GM18861 (cell line): ENCODE results near the gene TERT.

Source experiments
- ATAC-seq: cut with Tn5 transposase; IDR thresholded peaks from one replicate; pipeline ENCODE4 v1.9.1; 2021; ENCODE audit not compliant: unreplicated experiment

TERT gene

GRCh38 chr5:1319436-1320256 is 24.8 kb upstream of the TERT start:
- ATAC-seq, result no peak

DNA sequence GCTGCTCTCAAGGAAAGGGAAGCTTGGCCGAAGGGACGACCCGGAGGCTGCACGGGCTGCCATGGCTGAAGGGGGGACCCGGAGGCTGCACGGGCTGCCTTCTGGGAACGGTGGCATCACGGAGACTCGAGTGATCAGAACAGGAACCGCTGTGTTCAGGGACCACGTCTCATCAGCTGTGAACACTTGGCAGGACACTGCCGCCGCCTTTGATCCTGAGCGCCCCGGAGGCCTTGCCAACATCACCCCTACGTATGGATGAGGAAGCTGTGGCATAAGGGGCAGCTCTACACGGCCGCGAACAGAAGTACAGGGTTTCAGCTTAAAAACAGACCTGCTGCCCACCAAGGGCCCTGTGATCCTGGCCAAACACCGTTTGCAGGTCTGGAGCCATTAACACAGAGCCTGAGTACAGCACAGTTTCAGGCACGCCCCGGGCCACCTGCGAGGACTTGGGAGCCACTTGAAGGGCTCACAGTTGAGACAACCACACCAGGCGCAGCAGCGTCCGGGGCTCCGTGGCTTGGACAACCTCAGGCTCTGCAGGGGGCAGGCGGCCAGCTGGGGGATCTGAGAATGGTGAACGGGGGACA is 23.9 kb upstream of the TERT start:
- ATAC-seq, result no peak

- ATAC-seq, result no peak
Measured at GRCh38 chr5:1317921-1318565, 23.2 kb upstream of the TERT start.

DNA sequence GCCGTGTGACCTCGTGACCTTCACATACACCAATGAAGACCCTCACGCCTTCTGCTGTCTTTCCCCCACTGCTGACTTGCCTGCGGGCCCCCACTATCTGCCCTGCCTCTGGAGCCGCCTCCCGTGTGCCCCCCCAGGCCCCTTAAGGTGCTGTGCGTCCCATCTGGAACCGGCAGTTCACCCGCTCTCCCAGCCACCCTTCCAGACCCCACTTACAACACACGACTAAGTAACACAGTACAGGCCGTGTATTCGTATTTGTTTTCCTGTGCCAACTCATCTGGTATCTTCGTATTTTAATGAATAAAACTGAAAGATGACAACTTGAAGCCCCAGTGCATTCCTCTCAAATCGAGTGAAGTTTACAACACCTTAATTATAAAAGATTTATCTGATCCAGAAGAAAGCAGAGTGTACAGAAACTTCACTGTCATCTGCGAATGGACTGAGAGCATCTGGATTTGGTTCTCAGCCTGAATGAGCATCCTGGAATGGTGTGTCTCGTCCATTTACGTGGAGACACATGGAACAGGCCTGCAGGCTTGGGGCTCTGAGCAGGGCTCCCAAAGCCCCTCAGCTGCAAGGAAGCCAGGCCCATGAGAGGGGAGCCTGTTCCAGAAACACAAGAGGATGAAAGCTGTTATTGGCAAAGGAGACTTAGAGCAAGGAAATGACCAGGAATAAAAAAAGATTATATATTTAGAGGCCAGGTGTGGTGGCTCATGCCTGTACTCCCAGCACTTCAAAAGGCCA is 21.9 kb upstream of the TERT start:
- no peak for ATAC-seq

- ATAC-seq, result peak; percentile 57
Measured at GRCh38 chr5:1315709-1316587, 21.1 kb upstream of the TERT start.

- ATAC-seq, result no peak
Measured at GRCh38 chr5:1315018-1315708, 20.3 kb upstream of the TERT start.

DNA sequence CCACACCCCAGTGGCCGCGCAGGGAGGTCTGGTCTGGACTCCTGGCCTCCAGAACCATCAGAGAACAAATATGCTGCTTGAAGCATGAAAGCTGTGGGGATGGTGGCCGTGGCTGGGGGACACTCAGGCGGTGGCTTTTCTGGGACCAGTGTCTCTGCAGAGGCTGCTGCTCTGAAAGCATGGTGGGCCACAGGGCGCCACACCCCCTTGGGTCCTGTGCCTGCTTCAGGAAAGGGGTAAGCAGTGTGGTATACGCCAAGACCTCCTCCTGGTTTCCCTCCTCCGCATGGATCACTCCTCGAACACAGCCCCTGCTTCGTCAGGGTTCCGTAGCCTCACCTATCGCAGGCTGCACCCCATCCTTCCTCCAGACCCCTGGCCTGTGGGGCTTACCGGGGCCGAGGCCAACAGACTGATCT is 19.7 kb upstream of the TERT start:
- ATAC-seq, result no peak

DNA sequence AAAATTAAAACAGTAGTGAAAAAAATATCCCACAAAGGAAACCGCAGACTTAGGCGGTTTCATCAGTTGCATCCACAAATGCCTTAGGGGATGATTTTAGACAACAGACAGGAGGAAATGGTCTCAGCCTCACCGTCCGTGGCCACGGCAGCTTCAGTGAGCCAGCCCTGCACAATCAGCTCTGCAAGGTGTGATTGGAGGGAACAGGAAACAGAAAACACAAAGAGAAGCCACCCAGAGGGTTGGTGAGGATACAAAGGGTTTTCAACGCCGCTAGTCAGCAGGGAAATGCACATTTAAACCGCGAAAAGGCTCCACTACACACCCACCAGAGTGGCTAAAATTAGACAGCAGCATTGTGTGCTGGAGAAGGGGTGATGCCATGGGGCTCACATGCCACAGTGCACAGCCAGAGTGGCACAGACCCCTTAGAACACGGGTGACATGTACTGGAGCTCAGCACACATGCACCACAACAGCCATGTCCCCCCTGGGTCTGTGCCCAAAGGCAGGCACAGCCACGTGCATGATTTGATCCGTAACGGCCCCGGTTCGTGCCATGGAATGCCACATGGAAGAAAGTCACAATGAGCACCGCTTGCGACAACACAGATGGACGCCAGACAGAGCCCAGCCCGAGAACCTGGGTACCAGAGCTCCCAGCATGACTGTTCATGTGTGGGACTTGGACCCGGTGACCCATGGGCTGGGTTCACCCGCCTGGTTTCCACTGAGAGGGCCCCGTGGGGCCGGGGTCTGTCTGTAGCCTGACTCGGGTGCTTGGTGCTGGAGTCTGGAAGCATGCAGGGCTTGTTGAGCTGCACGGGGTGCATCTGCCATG is 18.3 kb upstream of the TERT start:
- ATAC-seq, result peak; percentile 72

GRCh38 chr5:1312206-1312605 is 17.3 kb upstream of the TERT start:
- no peak for ATAC-seq

- no peak for ATAC-seq
Measured at GRCh38 chr5:1311439-1312055, 16.7 kb upstream of the TERT start.

GRCh38 chr5:1310118-1310517 is 15.2 kb upstream of the TERT start:
- no peak for ATAC-seq

GRCh38 chr5:1304033-1304432 is 9.2 kb upstream of the TERT start:
- ATAC-seq, result no peak

DNA sequence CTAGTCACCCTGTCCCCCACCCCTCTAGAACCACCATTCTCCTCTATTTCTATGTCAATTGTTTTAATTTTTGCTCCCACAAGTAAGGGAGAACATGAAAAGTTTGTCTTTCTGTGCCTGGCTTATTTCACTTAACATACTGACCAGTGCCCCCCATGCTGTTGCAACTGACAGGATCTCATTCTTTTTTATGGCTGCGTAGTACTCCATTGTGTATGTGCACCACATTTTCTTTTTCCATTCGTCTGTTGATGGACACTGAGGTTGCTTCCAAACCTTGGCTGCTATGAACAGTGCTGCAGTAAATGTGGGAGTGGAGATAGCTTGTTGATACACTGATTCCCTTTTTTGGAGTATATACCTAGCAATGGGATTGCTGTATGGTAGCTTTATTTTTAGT is 7.4 kb upstream of the TERT start:
- no peak for ATAC-seq

- no peak for ATAC-seq
Measured at GRCh38 chr5:1300581-1301083, 5.8 kb upstream of the TERT start.

DNA sequence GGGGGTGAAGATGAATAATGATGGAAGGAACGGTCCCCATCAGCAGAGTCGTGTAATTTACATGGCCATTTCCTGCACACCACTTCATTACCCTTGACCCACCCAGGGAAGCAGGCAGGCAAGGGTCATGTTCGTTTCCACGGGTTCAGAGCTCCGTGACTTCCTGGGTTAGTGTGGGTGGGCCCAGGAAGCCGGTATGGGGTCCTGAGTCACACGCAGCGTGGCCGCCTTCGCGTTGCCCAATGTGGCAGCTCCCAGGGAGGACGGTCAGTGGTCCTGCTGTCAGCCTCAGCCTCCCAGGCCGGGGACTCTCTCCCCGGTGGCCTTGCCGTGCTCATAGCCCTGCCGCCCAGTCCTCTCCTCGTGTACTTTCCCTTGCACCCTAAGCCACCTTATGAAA is 5.1 kb upstream of the TERT start:
- ATAC-seq, result no peak

- no peak for ATAC-seq
Measured at GRCh38 chr5:1299511-1299850, 4.6 kb upstream of the TERT start.

- no peak for ATAC-seq
Measured at GRCh38 chr5:1298723-1299510, 4.0 kb upstream of the TERT start.

GRCh38 chr5:1298067-1298551 is 3.2 kb upstream of the TERT start:
- ATAC-seq, result no peak
